ENCODE results near the gene GLMN. TPM values are rescaled to one million over a fixed set of nuclear protein-coding genes. Genes with fewer than 3 reads are reported as not detected.
"Not testable (repeated sequence)": the region's sequence is repeated elsewhere in the genome, so short reads cannot be mapped to it uniquely, and the experiment has no call there.

GLMN gene
- total RNA-seq, 6 donors from 2014 or later, result 4.8 to 16.8 (median 6.0) TPM

GRCh38 chr1:92299477-92300150 lies 827 bp upstream of the GLMN start:
- ATAC-seq (ENCODE audit: low FRiP score in 2 of 2) (no peak), DNase-seq (no peak)
- 39 to 44% methylated on average over 11 of the region's 11 CpGs for WGBS, 2 donors

GRCh38 chr1:92298213-92298572 lies 594 bp downstream of the GLMN start:
- peak overlapping the region; percentile 27 to 80 (median 77) for H3K4me3 ChIP-seq
- DNase-seq (no peak), ATAC-seq (ENCODE audit: low FRiP score in 2 of 2) (no peak)
- WGBS, 2 donors, result 12 to 26% methylated on average over 3 of the region's 3 CpGs
- no peaks in the 10 kb centered on the region for H3K27me3 ChIP-seq
- H3K4me1 ChIP-seq, result peaks cover 11 to 18% (median 15%) of the 10 kb centered on the region in 4 donors
- no peaks in the 10 kb centered on the region for H3K9me3 ChIP-seq
- H3K36me3 ChIP-seq, result peaks cover 0 to 10% (median 0%) of the 10 kb centered on the region in 4 donors
- TF ChIP-seq POLR2A (IDR thresholded peaks at IDR 0.05), result no peak
- TF ChIP-seq CTCF (IDR thresholded peaks at IDR 0.05), result no peak
- no peak for TF ChIP-seq POLR2AphosphoS5 (IDR thresholded peaks at IDR 0.05)
- TF ChIP-seq EP300 (IDR thresholded peaks at IDR 0.05), result no peak
- peak overlapping the region; percentile 86 to 98 (median 92) for H3K27ac ChIP-seq

More at GRCh38 chr1:92299477-92300150, 827 bp upstream of the GLMN start:
- peak overlapping the region; percentile 86 to 98 (median 92) for H3K27ac ChIP-seq
- no peaks in the 10 kb centered on the region for H3K9me3 ChIP-seq
- H3K4me3 ChIP-seq, result peak overlapping the region; percentile 27 to 80 (median 77)
- TF ChIP-seq EP300 (IDR thresholded peaks at IDR 0.05) (no peak), POLR2AphosphoS5 (IDR thresholded peaks at IDR 0.05) (no peak), POLR2A (IDR thresholded peaks at IDR 0.05) (no peak), CTCF (IDR thresholded peaks at IDR 0.05) (no peak)
- no peaks in the 10 kb centered on the region for H3K27me3 ChIP-seq
- H3K4me1 ChIP-seq, result peaks cover 11 to 18% (median 15%) of the 10 kb centered on the region in 4 donors
- H3K36me3 ChIP-seq, result peaks cover 0 to 20% (median 0%) of the 10 kb centered on the region in 4 donors

GRCh38 chr1:92291372-92291999 lies 7.3 kb downstream of the GLMN start:
- Histone ChIP-seq H3K27me3 (no peaks in the 10 kb centered on the region), H3K4me3 (no peak overlapping the region), H3K4me1 (no peaks in the 10 kb centered on the region), H3K36me3 (peaks cover 0 to 24% (median 4%) of the 10 kb centered on the region in 4 donors), H3K9me3 (no peaks in the 10 kb centered on the region), H3K27ac (no peak overlapping the region)
- ATAC-seq (ENCODE audit: low FRiP score in 2 of 2), result no peak
- 19 to 24% methylated on average over 3 of the region's 3 CpGs for WGBS, 2 donors
- TF ChIP-seq POLR2AphosphoS5 (IDR thresholded peaks at IDR 0.05) (no peak), CTCF (IDR thresholded peaks at IDR 0.05) (peak in 4 of 6 experiments; percentile 34 to 41 (median 40))
- no peak for DNase-seq

GRCh38 chr1:92281411-92281810 lies 17.4 kb downstream of the GLMN start:
- H3K4me1 ChIP-seq; H3K4me3 ChIP-seq; DNase-seq; ATAC-seq (ENCODE audit: low FRiP score in 2 of 2); H3K27ac ChIP-seq; H3K27me3 ChIP-seq; H3K9me3 ChIP-seq: not testable (repeated sequence)
- 97 to 98% methylated on average over 2 of the region's 2 CpGs for WGBS, 2 donors
- H3K36me3 ChIP-seq, result peaks cover 0 to 31% (median 8%) of the 10 kb centered on the region in 4 donors

- peaks cover 0 to 28% (median 8%) of the 10 kb centered on the region in 4 donors for H3K36me3 ChIP-seq
- H3K4me1 ChIP-seq; ATAC-seq (ENCODE audit: low FRiP score in 2 of 2); DNase-seq; H3K9me3 ChIP-seq; H3K27ac ChIP-seq; H3K4me3 ChIP-seq; H3K27me3 ChIP-seq: not testable (repeated sequence)
- WGBS, 2 donors, result 97 to 100% methylated on average over 1 to 15 of the region's 15 CpGs
Measured at GRCh38 chr1:92279781-92280180, 19.0 kb downstream of the GLMN start.
